ENCODE measurements around the gene ROBO2.

ROBO2 gene

GRCh38 chr3:77372634-77373346, 332.9 kb downstream of the ROBO2 start:
- no peaks in the 10 kb centered on the region for H3K79me2 ChIP-seq (ENCODE audit: control insufficient read depth, insufficient read depth, low read length, poor library complexity)
- H4K12ac ChIP-seq (ENCODE audit: low read depth, low read length) = no peak overlapping the region
- H2BK12ac ChIP-seq (ENCODE audit: low read length) = no peak overlapping the region
- no peak overlapping the region for H3K27ac ChIP-seq (ENCODE audit: low read depth, low read length)
- H2AFZ ChIP-seq (ENCODE audit: insufficient read depth, low read length, poor library complexity) = no peak overlapping the region
- no peaks in the 10 kb centered on the region for H3K27me3 ChIP-seq (ENCODE audit: insufficient read depth, low read length)
- H3K4ac ChIP-seq (ENCODE audit: low read depth, low read length) = no peak overlapping the region
- no peak overlapping the region for H3K9ac ChIP-seq (ENCODE audit: low read length)
- H4K91ac ChIP-seq (ENCODE audit: low read depth, low read length) = no peak overlapping the region
- H4K8ac ChIP-seq (ENCODE audit: low read depth, low read length) = no peak overlapping the region
- H3K9me3 ChIP-seq (ENCODE audit: insufficient read depth, low read depth, low read length) = no peaks in the 10 kb centered on the region
- DNase-seq = no peak
- no peak overlapping the region for H3K4me2 ChIP-seq (ENCODE audit: low read length)
- no peak overlapping the region for H3K23ac ChIP-seq (ENCODE audit: low read length)
- no peak overlapping the region for H2BK120ac ChIP-seq (ENCODE audit: insufficient read depth, low read length, poor library complexity)
- no peak overlapping the region for H3K4me3 ChIP-seq (ENCODE audit: low read depth, low read length)
- H3K14ac ChIP-seq (ENCODE audit: low read length) = no peak overlapping the region
- no peak overlapping the region for H2AK5ac ChIP-seq (ENCODE audit: low read length)
- H3K79me1 ChIP-seq (ENCODE audit: low read length) = no peaks in the 10 kb centered on the region
- H3K18ac ChIP-seq (ENCODE audit: low read length) = no peak overlapping the region
- H2BK5ac ChIP-seq (ENCODE audit: low read depth, low read length, poor library complexity) = no peak overlapping the region
- no CpG with 5 or more reads among the region's 2 CpGs for WGBS (ENCODE audit: extremely low coverage, insufficient coverage, insufficient read length)
- H3K36me3 ChIP-seq (ENCODE audit: control insufficient read depth in 1 of 2, insufficient read depth in 2 of 2, low read length in 2 of 2) = no peaks in the 10 kb centered on the region
- H3K4me1 ChIP-seq (ENCODE audit: control insufficient read depth in 1 of 2, insufficient read depth in 2 of 2, low read length in 2 of 2) = no peaks in the 10 kb centered on the region

GRCh38 chr3:77373619-77374018, 333.7 kb downstream of the ROBO2 start:
- H3K4ac ChIP-seq (ENCODE audit: low read depth, low read length) = no peak overlapping the region
- no peak overlapping the region for H4K91ac ChIP-seq (ENCODE audit: low read depth, low read length)
- no peak overlapping the region for H2BK120ac ChIP-seq (ENCODE audit: insufficient read depth, low read length, poor library complexity)
- no peak for DNase-seq
- no peak overlapping the region for H3K4me2 ChIP-seq (ENCODE audit: low read length)
- H3K9me3 ChIP-seq (ENCODE audit: insufficient read depth, low read depth, low read length) = no peaks in the 10 kb centered on the region
- no peaks in the 10 kb centered on the region for H3K27me3 ChIP-seq (ENCODE audit: insufficient read depth, low read length)
- H4K12ac ChIP-seq (ENCODE audit: low read depth, low read length) = no peak overlapping the region
- H3K79me1 ChIP-seq (ENCODE audit: low read length) = no peaks in the 10 kb centered on the region
- H3K9ac ChIP-seq (ENCODE audit: low read length) = no peak overlapping the region
- H3K79me2 ChIP-seq (ENCODE audit: control insufficient read depth, insufficient read depth, low read length, poor library complexity) = no peaks in the 10 kb centered on the region
- H3K14ac ChIP-seq (ENCODE audit: low read length) = no peak overlapping the region
- H3K4me1 ChIP-seq (ENCODE audit: control insufficient read depth in 1 of 2, insufficient read depth in 2 of 2, low read length in 2 of 2) = no peaks in the 10 kb centered on the region
- no peak overlapping the region for H2BK5ac ChIP-seq (ENCODE audit: low read depth, low read length, poor library complexity)
- whole genome bisulfite sequencing (ENCODE audit: extremely low coverage, insufficient coverage, insufficient read length) = no CpG with 5 or more reads among the region's 6 CpGs
- no peak overlapping the region for H3K18ac ChIP-seq (ENCODE audit: low read length)
- H3K23ac ChIP-seq (ENCODE audit: low read length) = no peak overlapping the region
- no peak overlapping the region for H2AFZ ChIP-seq (ENCODE audit: insufficient read depth, low read length, poor library complexity)
- H3K27ac ChIP-seq (ENCODE audit: low read depth, low read length) = no peak overlapping the region
- no peak overlapping the region for H4K8ac ChIP-seq (ENCODE audit: low read depth, low read length)
- H3K36me3 ChIP-seq (ENCODE audit: control insufficient read depth in 1 of 2, insufficient read depth in 2 of 2, low read length in 2 of 2) = no peaks in the 10 kb centered on the region
- H2BK12ac ChIP-seq (ENCODE audit: low read length) = no peak overlapping the region
- H2AK5ac ChIP-seq (ENCODE audit: low read length) = no peak overlapping the region
- no peak overlapping the region for H3K4me3 ChIP-seq (ENCODE audit: low read depth, low read length)

- DNase-seq = no peak
- Histone ChIP-seq H3K27ac (ENCODE audit: low read depth, low read length) (no peak overlapping the region), H3K4ac (ENCODE audit: low read depth, low read length) (no peak overlapping the region), H3K23ac (ENCODE audit: low read length) (no peak overlapping the region), H3K36me3 (ENCODE audit: control insufficient read depth in 1 of 2, insufficient read depth in 2 of 2, low read length in 2 of 2) (no peaks in the 10 kb centered on the region), H2AFZ (ENCODE audit: insufficient read depth, low read length, poor library complexity) (no peak overlapping the region), H2BK5ac (ENCODE audit: low read depth, low read length, poor library complexity) (no peak overlapping the region), H3K9me3 (ENCODE audit: insufficient read depth, low read depth, low read length) (no peaks in the 10 kb centered on the region), H2BK120ac (ENCODE audit: insufficient read depth, low read length, poor library complexity) (no peak overlapping the region), H3K4me1 (ENCODE audit: control insufficient read depth in 1 of 2, insufficient read depth in 2 of 2, low read length in 2 of 2) (no peaks in the 10 kb centered on the region), H3K79me1 (ENCODE audit: low read length) (no peaks in the 10 kb centered on the region), H4K91ac (ENCODE audit: low read depth, low read length) (no peak overlapping the region), H4K8ac (ENCODE audit: low read depth, low read length) (no peak overlapping the region), H3K14ac (ENCODE audit: low read length) (no peak overlapping the region), H3K4me2 (ENCODE audit: low read length) (no peak overlapping the region), H3K79me2 (ENCODE audit: control insufficient read depth, insufficient read depth, low read length, poor library complexity) (no peaks in the 10 kb centered on the region), H3K4me3 (ENCODE audit: low read depth, low read length) (no peak overlapping the region), H2AK5ac (ENCODE audit: low read length) (no peak overlapping the region), H4K12ac (ENCODE audit: low read depth, low read length) (no peak overlapping the region), H3K18ac (ENCODE audit: low read length) (no peak overlapping the region), H3K27me3 (ENCODE audit: insufficient read depth, low read length) (no peaks in the 10 kb centered on the region), H2BK12ac (ENCODE audit: low read length) (no peak overlapping the region), H3K9ac (ENCODE audit: low read length) (no peak overlapping the region)
- WGBS (ENCODE audit: extremely low coverage, insufficient coverage, insufficient read length) = no CpG with 5 or more reads among the region's 2 CpGs
Observed at GRCh38 chr3:77376511-77376910, 336.6 kb downstream of the ROBO2 start.

- H3K79me1 ChIP-seq (ENCODE audit: low read length) = no peaks in the 10 kb centered on the region
- WGBS (ENCODE audit: extremely low coverage, insufficient coverage, insufficient read length) = no CpG with 5 or more reads among the region's 1 CpG
Observed at GRCh38 chr3:77377717-77378116, 337.8 kb downstream of the ROBO2 start.

More at GRCh38 chr3:77377717-77378116, 337.8 kb downstream of the ROBO2 start:
- Histone ChIP-seq H3K27ac (ENCODE audit: low read depth, low read length) (no peak overlapping the region), H3K9ac (ENCODE audit: low read length) (no peak overlapping the region), H3K4ac (ENCODE audit: low read depth, low read length) (no peak overlapping the region), H4K12ac (ENCODE audit: low read depth, low read length) (no peak overlapping the region), H2AK5ac (ENCODE audit: low read length) (no peak overlapping the region), H3K14ac (ENCODE audit: low read length) (no peak overlapping the region), H4K8ac (ENCODE audit: low read depth, low read length) (no peak overlapping the region), H2BK5ac (ENCODE audit: low read depth, low read length, poor library complexity) (no peak overlapping the region), H3K23ac (ENCODE audit: low read length) (no peak overlapping the region), H3K36me3 (ENCODE audit: control insufficient read depth in 1 of 2, insufficient read depth in 2 of 2, low read length in 2 of 2) (no peaks in the 10 kb centered on the region), H3K4me3 (ENCODE audit: low read depth, low read length) (no peak overlapping the region), H3K18ac (ENCODE audit: low read length) (no peak overlapping the region), H3K79me2 (ENCODE audit: control insufficient read depth, insufficient read depth, low read length, poor library complexity) (no peaks in the 10 kb centered on the region), H3K27me3 (ENCODE audit: insufficient read depth, low read length) (no peaks in the 10 kb centered on the region), H4K91ac (ENCODE audit: low read depth, low read length) (no peak overlapping the region), H3K4me2 (ENCODE audit: low read length) (no peak overlapping the region), H3K9me3 (ENCODE audit: insufficient read depth, low read depth, low read length) (no peaks in the 10 kb centered on the region), H2BK120ac (ENCODE audit: insufficient read depth, low read length, poor library complexity) (no peak overlapping the region), H3K4me1 (ENCODE audit: control insufficient read depth in 1 of 2, insufficient read depth in 2 of 2, low read length in 2 of 2) (no peaks in the 10 kb centered on the region), H2AFZ (ENCODE audit: insufficient read depth, low read length, poor library complexity) (no peak overlapping the region), H2BK12ac (ENCODE audit: low read length) (no peak overlapping the region)
- DNase-seq = no peak

Data from trophoblast cell (in vitro differentiated cells and primary cell).